K562 (cell line): ENCODE results near the gene AGR2. TPM values are rescaled to one million over a fixed set of nuclear protein-coding genes. Genes with fewer than 3 reads are reported as not detected.
A peak's percentile ranks its signal among the peaks of the same experiment; 100 is the strongest.

ENCODE experiments used
- ATF4 ChIP-seq: fragments of 450-650 bp; formaldehyde crosslinking; IDR thresholded peaks from 2 replicates; pipeline ENCODE4 v1.4.0; 2022; ENCODE audit warnings: mild to moderate bottlenecking, moderate library complexity
- CXXC5 ChIP-seq: fragments of 250-450 bp; sonication (Bioruptor Pico); IDR thresholded peaks from 2 replicates; pipeline ENCODE4 v1.8.0; 2022; ENCODE audit warnings: inconsistent platforms, mild to moderate bottlenecking, moderate library complexity
- EP400 ChIP-seq: fragments of 450-650 bp; IDR thresholded peaks from 2 replicates; pipeline ENCODE4 v1.6.1; 2017; ENCODE audit warnings: antibody characterized with exemption, mild to moderate bottlenecking, moderate library complexity
- HDAC1 ChIP-seq, 2 experiments: fragments of 450-650 bp; IDR thresholded peaks; 2 replicates each; pipeline ENCODE4 v1.6.1; 2016 to 2017; ENCODE audit warnings: inconsistent platforms in 1 of 2, mild to moderate bottlenecking in 1 of 2, moderate library complexity in 1 of 2
- HEY1 ChIP-seq: fragments of 250-450 bp; sonication (Bioruptor Pico); IDR thresholded peaks from 2 replicates; pipeline ENCODE4 v1.5.0; 2020; ENCODE audit warnings: mild to moderate bottlenecking, moderate library complexity, borderline replicate concordance
- MYC ChIP-seq, 2 experiments: fragments of 250-450 bp in 1 of 2; sonication (Bioruptor Pico) in 1 of 2; IDR thresholded peaks; 2 replicates each; pipeline versions ENCODE4 v1.5.1 to v1.6.1; 2012 to 2021; ENCODE audit warnings: low read depth in 2 of 2, borderline replicate concordance in 1 of 2, improper control_type of control experiment in 1 of 2, low read length in 1 of 2, mild to moderate bottlenecking in 1 of 2, moderate library complexity in 1 of 2
- PHF20 ChIP-seq: fragments of 450-650 bp; IDR thresholded peaks from 2 replicates; pipeline ENCODE4 v1.6.1; 2018; ENCODE audit not compliant: partially characterized antibody
- SOX6 ChIP-seq: fragments of 450-650 bp; IDR thresholded peaks from 2 replicates; pipeline ENCODE4 v1.6.1; 2014; ENCODE audit warnings: mild to moderate bottlenecking
- TAF7 ChIP-seq: fragments of 450-650 bp; IDR thresholded peaks from 2 replicates; pipeline ENCODE4 v1.6.1; 2016; ENCODE audit warnings: missing genetic modification characterization, missing compliant biosample characterization
- TFAM ChIP-seq: fragments of 250-450 bp; sonication (Bioruptor Pico); conservative IDR thresholded peaks from 2 replicates; pipeline ENCODE4 v1.5.0; 2021; ENCODE audit warnings: mild to moderate bottlenecking, moderate library complexity
- TFAP4 ChIP-seq: sonication (generic); formaldehyde crosslinking; IDR thresholded peaks from 2 replicates; pipeline ENCODE4 v1.8.0; 2022; ENCODE audit warnings: missing genetic modification reagents, mild to moderate bottlenecking, moderate library complexity, borderline replicate concordance
- TOE1 ChIP-seq, 2 experiments: fragments of 450-650 bp in 1 of 2; sonication (generic) in 1 of 2; formaldehyde crosslinking in 1 of 2; IDR thresholded peaks; 2 replicates each; pipeline versions ENCODE4 v1.7.1 to v1.8.0; 2016 to 2022; ENCODE audit warnings: borderline replicate concordance in 2 of 2, mild to moderate bottlenecking in 2 of 2, antibody characterized with exemption in 1 of 2, inconsistent platforms in 1 of 2, low read depth in 1 of 2, missing genetic modification reagents in 1 of 2, moderate library complexity in 1 of 2
- ZBTB7A ChIP-seq: IDR thresholded peaks from 2 replicates; pipeline ENCODE4 v1.6.1; 2011; ENCODE audit warnings: low read depth, mild to moderate bottlenecking, low read length, moderate library complexity, borderline replicate concordance; ENCODE audit not compliant: control insufficient read depth
- ZFP36 ChIP-seq: fragments of 150-350 bp; IDR thresholded peaks from 2 replicates; pipeline ENCODE4 v1.6.1; 2018; ENCODE audit warnings: low read length, low read depth; ENCODE audit not compliant: partially characterized antibody
- ZNF384 ChIP-seq: IDR thresholded peaks from 2 replicates; pipeline ENCODE4 v1.6.1; 2012; ENCODE audit warnings: low read depth, low read length, improper control_type of control experiment
- ZNF699 ChIP-seq: fragments of 250-450 bp; sonication (Bioruptor Pico); IDR thresholded peaks from 2 replicates; pipeline ENCODE4 v1.8.0; 2021; ENCODE audit warnings: mild to moderate bottlenecking, moderate library complexity; ENCODE audit not compliant: insufficient replicate concordance
- ZSCAN29 ChIP-seq: fragments of 450-650 bp; IDR thresholded peaks from 2 replicates; pipeline ENCODE4 v1.6.1; 2017
- polyA plus RNA-seq, 8 experiments: library from polyadenylated mRNA; depleted of rRNA in 4 of 8; stranded (reverse) in 5 of 8; unstranded in 3 of 8; fragments of >200 nt; fragmentation: Nextera tagmentation in 2 of 8; fragmentation: Illumina TruSeq in 1 of 8; extraction: Ambion mirVana in 2 of 8; extraction: Trizol in 1 of 8; gene quantifications; 2 replicates each; pipeline versions ENCODE4 v1.2.1 to v1.2.3, GENCODE V29; 2011 to 2014; ENCODE audit warnings: inconsistent platforms in 1 of 8, missing spikeins in 1 of 8
- total RNA-seq, 7 experiments: library from RNA; depleted of rRNA in 6 of 7; stranded (reverse); fragments of >200 nt in 6 of 7; fragmentation: Illumina TruSeq in 2 of 7; extraction: Trizol in 2 of 7; gene quantifications; 2 replicates each; pipeline versions ENCODE4 v1.2.1 to v1.2.3, GENCODE V29; 2011 to 2021; ENCODE audit warnings: low replicate concordance in 1 of 7
- TF ChIP-seq, protein P1 (sequence below), 2 experiments: fragments of 450-650 bp; IDR thresholded peaks; 2 replicates each; pipeline ENCODE4 v1.6.1; 2016
- TF ChIP-seq, protein P2 (sequence below): fragments of 450-650 bp; IDR thresholded peaks from 2 replicates; pipeline ENCODE4 v1.6.1; 2018; ENCODE audit not compliant: partially characterized antibody

Gene AGR2
- total and polyA plus RNA-seq, 9 of the 15 experiments (the other 6 are each of a cell fraction or from before 2014, with no cell fraction given) = 0.66 TPM; not detected in 8

DNA sequence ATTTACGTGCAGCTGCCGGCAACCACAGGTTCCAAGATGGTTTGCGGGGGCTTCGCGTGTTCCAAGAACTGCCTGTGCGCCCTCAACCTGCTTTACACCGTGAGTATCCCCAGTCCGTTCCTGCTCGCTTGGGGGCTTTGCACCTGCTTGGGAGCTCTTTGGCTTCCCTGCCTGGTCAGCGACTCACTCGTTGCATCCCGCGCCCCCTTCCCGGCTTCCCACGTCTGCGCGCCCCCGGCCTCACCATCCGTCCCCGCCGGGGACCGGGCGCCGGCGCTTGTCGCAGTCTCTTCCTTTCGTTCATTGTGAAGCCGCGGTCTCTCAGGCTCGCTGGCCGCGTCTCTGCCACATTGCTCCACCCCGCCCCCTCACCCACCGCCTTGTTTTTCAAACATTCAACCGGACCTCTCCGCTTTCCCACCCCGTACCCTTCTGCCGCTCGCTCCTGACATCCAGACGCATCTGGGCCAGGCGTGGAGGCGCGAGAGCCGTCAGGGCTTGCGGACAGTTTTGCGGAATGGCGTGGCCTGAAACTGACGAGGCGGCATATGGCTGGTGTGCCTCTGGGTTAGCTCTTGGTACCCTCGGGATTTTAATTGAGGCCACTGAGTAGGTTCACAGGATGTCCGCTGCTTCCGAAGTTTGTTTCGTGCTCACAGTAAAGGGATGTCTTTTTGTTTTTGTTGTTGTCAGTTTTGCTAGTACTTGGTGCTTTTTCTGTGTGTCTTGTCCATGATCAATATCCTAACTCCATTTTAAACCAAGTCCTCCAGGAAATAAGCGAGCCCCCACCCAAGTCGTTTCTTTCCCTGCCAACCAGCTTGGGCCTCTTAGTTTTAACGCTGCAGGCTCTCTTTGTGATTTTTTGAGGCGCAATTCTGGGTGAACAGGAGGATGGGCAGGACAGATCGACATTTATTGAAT, 50.6 kb downstream of the AGR2 start (continued):
- no peak for TF ChIP-seq HEY1 (CRISPR knock-in tag)
- no peak for TF ChIP-seq TAF7
- TF ChIP-seq, protein P1, sequence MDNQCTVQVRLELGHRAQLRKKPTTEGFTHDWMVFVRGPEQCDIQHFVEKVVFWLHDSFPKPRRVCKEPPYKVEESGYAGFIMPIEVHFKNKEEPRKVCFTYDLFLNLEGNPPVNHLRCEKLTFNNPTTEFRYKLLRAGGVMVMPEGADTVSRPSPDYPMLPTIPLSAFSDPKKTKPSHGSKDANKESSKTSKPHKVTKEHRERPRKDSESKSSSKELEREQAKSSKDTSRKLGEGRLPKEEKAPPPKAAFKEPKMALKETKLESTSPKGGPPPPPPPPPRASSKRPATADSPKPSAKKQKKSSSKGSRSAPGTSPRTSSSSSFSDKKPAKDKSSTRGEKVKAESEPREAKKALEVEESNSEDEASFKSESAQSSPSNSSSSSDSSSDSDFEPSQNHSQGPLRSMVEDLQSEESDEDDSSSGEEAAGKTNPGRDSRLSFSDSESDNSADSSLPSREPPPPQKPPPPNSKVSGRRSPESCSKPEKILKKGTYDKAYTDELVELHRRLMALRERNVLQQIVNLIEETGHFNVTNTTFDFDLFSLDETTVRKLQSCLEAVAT (IDR thresholded peaks at IDR 0.05) = peak in 1 of 2 experiments; percentile 40; a peak in 1 of 4 replicates
- peak; percentile 6; the same call in 1 of the 2 replicates for TF ChIP-seq MYC (IDR thresholded peaks at IDR 0.05; ENCODE audit: low read depth, low read length)
- no peak for TF ChIP-seq MYC (CRISPR knock-in tag; IDR thresholded peaks at IDR 0.05; ENCODE audit: borderline replicate concordance, low read depth)
- TF ChIP-seq ZFP36 = no peak
- peak in 1 of 2 experiments; percentile 75; a peak in 2 of 4 replicates for TF ChIP-seq HDAC1 (IDR thresholded peaks at IDR 0.05)
- peak; percentile 54; the same call in 1 of the 2 replicates for TF ChIP-seq TFAP4 (CRISPR knock-in tag)
- TF ChIP-seq PHF20 = no peak
- no peak for TF ChIP-seq SOX6
- TF ChIP-seq, protein P2, sequence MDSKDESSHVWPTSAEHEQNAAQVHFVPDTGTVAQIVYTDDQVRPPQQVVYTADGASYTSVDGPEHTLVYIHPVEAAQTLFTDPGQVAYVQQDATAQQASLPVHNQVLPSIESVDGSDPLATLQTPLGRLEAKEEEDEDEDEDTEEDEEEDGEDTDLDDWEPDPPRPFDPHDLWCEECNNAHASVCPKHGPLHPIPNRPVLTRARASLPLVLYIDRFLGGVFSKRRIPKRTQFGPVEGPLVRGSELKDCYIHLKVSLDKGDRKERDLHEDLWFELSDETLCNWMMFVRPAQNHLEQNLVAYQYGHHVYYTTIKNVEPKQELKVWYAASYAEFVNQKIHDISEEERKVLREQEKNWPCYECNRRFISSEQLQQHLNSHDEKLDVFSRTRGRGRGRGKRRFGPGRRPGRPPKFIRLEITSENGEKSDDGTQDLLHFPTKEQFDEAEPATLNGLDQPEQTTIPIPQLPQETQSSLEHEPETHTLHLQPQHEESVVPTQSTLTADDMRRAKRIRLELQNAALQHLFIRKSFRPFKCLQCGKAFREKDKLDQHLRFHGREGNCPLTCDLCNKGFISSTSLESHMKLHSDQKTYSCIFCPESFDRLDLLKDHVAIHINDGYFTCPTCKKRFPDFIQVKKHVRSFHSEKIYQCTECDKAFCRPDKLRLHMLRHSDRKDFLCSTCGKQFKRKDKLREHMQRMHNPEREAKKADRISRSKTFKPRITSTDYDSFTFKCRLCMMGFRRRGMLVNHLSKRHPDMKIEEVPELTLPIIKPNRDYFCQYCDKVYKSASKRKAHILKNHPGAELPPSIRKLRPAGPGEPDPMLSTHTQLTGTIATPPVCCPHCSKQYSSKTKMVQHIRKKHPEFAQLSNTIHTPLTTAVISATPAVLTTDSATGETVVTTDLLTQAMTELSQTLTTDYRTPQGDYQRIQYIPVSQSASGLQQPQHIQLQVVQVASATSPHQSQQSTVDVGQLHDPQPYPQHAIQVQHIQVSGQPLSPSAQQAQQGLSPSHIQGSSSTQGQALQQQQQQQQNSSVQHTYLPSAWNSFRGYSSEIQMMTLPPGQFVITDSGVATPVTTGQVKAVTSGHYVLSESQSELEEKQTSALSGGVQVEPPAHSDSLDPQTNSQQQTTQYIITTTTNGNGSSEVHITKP = peak; percentile 7
- TF ChIP-seq EP400 = peak; percentile 27; the same call in 1 of the 2 replicates
- TF ChIP-seq ZNF384 = no peak
- TF ChIP-seq ATF4 (CRISPR knock-in tag) = no peak
- no peak for TF ChIP-seq TFAM (CRISPR knock-in tag)
- peak; percentile 18; the same call in 1 of the 2 replicates for TF ChIP-seq ZBTB7A
- peak; percentile 26 for TF ChIP-seq CXXC5
- TF ChIP-seq TOE1 (IDR thresholded peaks at IDR 0.05; ENCODE audit: borderline replicate concordance) = 0 out of 2 replicates have a peak, but pooled peaks have one; percentile 27
- no peak for TF ChIP-seq TOE1 (CRISPR knock-in tag; IDR thresholded peaks at IDR 0.05; ENCODE audit: borderline replicate concordance, low read depth)
- TF ChIP-seq ZSCAN29 = no peak
- no peak for TF ChIP-seq ZNF699 (CRISPR knock-in tag)
